ENCODE measurements around the gene CSNK1G2.

DNA sequence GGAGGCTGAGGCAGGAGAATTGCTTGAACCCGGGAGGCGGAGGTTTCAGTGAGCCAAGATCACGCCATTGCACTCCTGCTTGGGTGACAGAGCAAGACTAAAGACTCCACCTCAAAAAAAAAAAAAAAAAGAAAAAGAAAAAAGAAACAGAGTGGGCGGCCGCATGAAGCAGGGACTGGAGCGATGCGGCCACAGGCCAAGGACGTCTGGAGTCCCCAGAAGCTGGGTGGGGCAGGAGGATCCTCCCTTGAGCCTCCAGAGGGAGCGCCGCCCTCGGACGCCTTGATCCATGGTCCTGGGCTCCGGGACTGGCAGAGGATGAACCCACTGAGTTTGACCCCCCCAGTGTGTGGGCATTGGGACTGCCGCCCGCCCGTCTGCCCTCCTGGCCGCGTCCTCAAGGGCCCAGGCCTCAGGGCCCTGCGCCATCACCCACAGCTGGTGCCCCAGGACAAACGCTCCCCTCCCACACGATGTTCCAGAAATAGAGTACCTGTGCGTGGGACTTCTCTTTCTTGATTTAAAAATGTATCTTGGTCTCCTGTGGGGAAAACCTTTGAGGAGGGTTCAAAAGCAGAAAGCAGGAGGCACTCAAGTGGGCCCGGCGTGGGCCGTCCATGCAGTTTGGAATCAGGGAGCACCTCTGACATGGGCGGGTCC lies 59.0 kb downstream of the CSNK1G2 start:
- TF ChIP-seq YY1 (IDR thresholded peaks at IDR 0.05; ENCODE audit: insufficient read depth, insufficient read length) (no peak), SUZ12 (IDR thresholded peaks at IDR 0.05; ENCODE audit: extremely low read depth, insufficient read depth, insufficient read length) (no peak)
